Liver (tissue), 9 donors: Measurements from ENCODE around the gene GULP1. TPM values are rescaled to one million over a fixed set of nuclear protein-coding genes. Genes with fewer than 3 reads are reported as not detected.

Source experiments
- DNase-seq: peaks from one replicate; pipeline ENCODE4 v3.0.0-alpha.2; 2017; ENCODE audit warnings: low spot score
- H3K27ac ChIP-seq, 2 donors: one replicate each; pipeline ENCODE4 v1.7.0; 2013; ENCODE audit warnings: inconsistent platforms in 2 of 2, low read length in 2 of 2, control low read depth in 1 of 2, low read depth in 1 of 2, mild to moderate bottlenecking in 1 of 2
- H3K27me3 ChIP-seq, 4 donors: one replicate each; pipeline versions ENCODE4 v1.6.1 to v1.7.0; 2013; ENCODE audit warnings: low read length in 3 of 4, inconsistent platforms in 1 of 4, mild to moderate bottlenecking in 1 of 4, moderate library complexity in 1 of 4; ENCODE audit not compliant: control insufficient read depth in 4 of 4, insufficient read depth in 4 of 4
- H3K36me3 ChIP-seq, 4 donors: one replicate each; pipeline versions ENCODE4 v1.6.1 to v1.7.0; 2013; ENCODE audit warnings: low read length in 3 of 4, mild to moderate bottlenecking in 3 of 4, low read depth in 1 of 4, moderate library complexity in 1 of 4; ENCODE audit not compliant: control insufficient read depth in 4 of 4, insufficient read depth in 3 of 4
- H3K4me1 ChIP-seq, 4 donors: one replicate each; pipeline versions ENCODE4 v1.6.1 to v1.7.0; 2013; ENCODE audit warnings: low read length in 3 of 4, mild to moderate bottlenecking in 3 of 4, moderate library complexity in 1 of 4; ENCODE audit not compliant: control insufficient read depth in 4 of 4, insufficient read depth in 4 of 4
- H3K4me3 ChIP-seq, 3 donors: one replicate each; pipeline versions ENCODE4 v1.6.1 to v1.7.0; 2013; ENCODE audit warnings: low read length in 3 of 3, control low read depth in 1 of 3, low read depth in 1 of 3, mild to moderate bottlenecking in 1 of 3
- H3K9ac ChIP-seq, 2 donors: one replicate each; pipeline ENCODE4 v1.7.0; 2013; ENCODE audit warnings: low read length in 2 of 2, mild to moderate bottlenecking in 2 of 2, moderate library complexity in 2 of 2, control low read depth in 1 of 2, low read depth in 1 of 2
- H3K9me3 ChIP-seq, 4 donors: one replicate each; pipeline versions ENCODE4 v1.6.1 to v1.7.0; 2013; ENCODE audit warnings: low read length in 3 of 4; ENCODE audit not compliant: control insufficient read depth in 4 of 4
- EGR1 ChIP-seq, 2 donors: IDR thresholded peaks; 2 replicates each; pipeline ENCODE4 v1.6.1; 2016 to 2018; ENCODE audit warnings: antibody characterized with exemption in 2 of 2, low read depth in 2 of 2
- FOXA1 ChIP-seq: IDR thresholded peaks from 2 replicates; pipeline ENCODE4 v1.6.1; 2016; ENCODE audit warnings: antibody characterized with exemption
- FOXA2 ChIP-seq: IDR thresholded peaks from 2 replicates; pipeline ENCODE4 v1.6.1; 2016; ENCODE audit warnings: antibody characterized with exemption
- GABPA ChIP-seq, 2 donors: IDR thresholded peaks in 1 of 2; conservative IDR thresholded peaks in 1 of 2; 2 replicates each; pipeline ENCODE4 v1.6.1; 2016; ENCODE audit warnings: antibody characterized with exemption in 2 of 2, mild to moderate bottlenecking in 1 of 2, moderate library complexity in 1 of 2
- HNF4A ChIP-seq, 2 donors: conservative IDR thresholded peaks; 2 replicates each; pipeline ENCODE4 v1.6.1; 2016; ENCODE audit warnings: antibody characterized with exemption in 2 of 2, mild to moderate bottlenecking in 2 of 2
- HNF4G ChIP-seq: IDR thresholded peaks from 2 replicates; pipeline ENCODE4 v1.6.1; 2016; ENCODE audit warnings: antibody characterized with exemption
- JUND ChIP-seq, 2 donors: IDR thresholded peaks; 2 replicates each; pipeline ENCODE4 v1.6.1; 2016; ENCODE audit warnings: antibody characterized with exemption in 2 of 2
- NR2F2 ChIP-seq: IDR thresholded peaks from 2 replicates; pipeline ENCODE4 v1.6.1; 2016; ENCODE audit warnings: antibody characterized with exemption
- RAD21 ChIP-seq, 2 donors: IDR thresholded peaks; 2 replicates each; pipeline ENCODE4 v1.6.1; 2016; ENCODE audit warnings: antibody characterized with exemption in 2 of 2, mild to moderate bottlenecking in 2 of 2
- RXRA ChIP-seq, 2 donors: IDR thresholded peaks; 2 replicates each; pipeline ENCODE4 v1.6.1; 2017 to 2018; ENCODE audit warnings: antibody characterized with exemption in 2 of 2, mild to moderate bottlenecking in 1 of 2
- SP1 ChIP-seq: IDR thresholded peaks from 2 replicates; pipeline ENCODE4 v1.6.1; 2018; ENCODE audit warnings: antibody characterized with exemption, mild to moderate bottlenecking
- TAF1 ChIP-seq: conservative IDR thresholded peaks from 2 replicates; pipeline ENCODE4 v1.6.1; 2016; ENCODE audit warnings: antibody characterized with exemption, mild to moderate bottlenecking
- YY1 ChIP-seq: IDR thresholded peaks from 2 replicates; pipeline ENCODE4 v1.6.1; 2016; ENCODE audit warnings: antibody characterized with exemption, mild to moderate bottlenecking
- WGBS: extraction: QIAGEN DNeasy Blood & Tissue Kit; methylation state at CpG from one replicate; pipeline ENCODE4 v1.1.7; 2013; 5-methylcytosine and 5-hydroxymethylcytosine counted together
- polyA plus RNA-seq, 2 donors: library from polyadenylated mRNA; stranded (reverse) in 1 of 2; unstranded in 1 of 2; fragments of 200-250 nt in 1 of 2; fragments of >200 nt in 1 of 2; fragmentation: Nextera tagmentation in 1 of 2; extraction: Ambion mirVana in 1 of 2; gene quantifications; one replicate each; pipeline versions ENCODE4 v1.2.1 to v1.2.3, GENCODE V29; 2013 to 2015
- total RNA-seq, 2 donors: library from RNA; depleted of rRNA; stranded (reverse); fragments of >200 nt; gene quantifications; one replicate each; pipeline ENCODE4 v1.2.3, GENCODE V29; 2014
- TF ChIP-seq, protein P1 (sequence below): IDR thresholded peaks from 2 replicates; pipeline ENCODE4 v1.6.1; 2016; ENCODE audit warnings: antibody characterized with exemption
- TF ChIP-seq, protein P2 (sequence below): IDR thresholded peaks from 2 replicates; pipeline ENCODE4 v1.6.1; 2016; ENCODE audit warnings: antibody characterized with exemption
- TF ChIP-seq, protein P3 (sequence below): fragments of 150-350 bp; IDR thresholded peaks from 2 replicates; pipeline ENCODE4 v1.5.1; 2017; ENCODE audit warnings: improper control_type of control experiment, low read depth, low read length; ENCODE audit not compliant: missing input control
- TF ChIP-seq, protein P4 (sequence below): IDR thresholded peaks from 2 replicates; pipeline ENCODE4 v1.6.1; 2016; ENCODE audit warnings: antibody characterized with exemption
- donor health status: healthy.
- donor health status: healthy.
- donor health status: healthy.
- donor health status: healthy.
- donor health status: healthy.

Gene GULP1
- total and polyA plus RNA-seq, 4 donors: 0.53 to 6.9 (median 0.89) TPM

DNA sequence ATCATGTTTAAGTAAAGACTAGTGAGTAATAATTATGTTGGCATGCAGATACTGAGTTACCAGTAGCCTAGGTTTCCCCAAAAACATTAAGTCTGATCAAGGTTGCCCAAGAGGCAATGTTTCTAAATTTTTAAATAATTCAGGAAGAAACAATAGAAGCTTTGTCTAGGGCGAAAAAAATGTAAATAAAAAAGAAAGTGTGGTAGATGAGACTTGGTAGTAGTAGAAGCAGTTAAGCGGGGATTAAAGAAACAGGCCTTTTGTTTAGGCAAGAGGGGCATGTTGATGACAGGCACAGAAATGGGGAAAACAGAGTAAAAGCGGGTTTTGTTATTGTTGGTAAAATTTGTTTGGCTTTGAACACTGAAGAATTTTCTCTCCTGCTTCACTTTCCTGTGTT is 97.2 kb downstream of the GULP1 start:
- Histone ChIP-seq H3K9me3 (peaks cover 0 to 5% (median 0%) of the 10 kb centered on the region in 4 donors), H3K27me3 (no peaks in the 10 kb centered on the region), H3K9ac (no peak overlapping the region), H3K4me3 (no peak overlapping the region), H3K4me1 (no peaks in the 10 kb centered on the region), H3K27ac (no peak overlapping the region), H3K36me3 (no peaks in the 10 kb centered on the region)
- no peak for DNase-seq
- TF ChIP-seq EGR1 (IDR thresholded peaks at IDR 0.05; ENCODE audit: low read depth in 2 of 2) (no peak), FOXA1 (no peak), TAF1 (no peak)
- 82% methylated on average over 3 of the region's 3 CpGs for WGBS

DNA sequence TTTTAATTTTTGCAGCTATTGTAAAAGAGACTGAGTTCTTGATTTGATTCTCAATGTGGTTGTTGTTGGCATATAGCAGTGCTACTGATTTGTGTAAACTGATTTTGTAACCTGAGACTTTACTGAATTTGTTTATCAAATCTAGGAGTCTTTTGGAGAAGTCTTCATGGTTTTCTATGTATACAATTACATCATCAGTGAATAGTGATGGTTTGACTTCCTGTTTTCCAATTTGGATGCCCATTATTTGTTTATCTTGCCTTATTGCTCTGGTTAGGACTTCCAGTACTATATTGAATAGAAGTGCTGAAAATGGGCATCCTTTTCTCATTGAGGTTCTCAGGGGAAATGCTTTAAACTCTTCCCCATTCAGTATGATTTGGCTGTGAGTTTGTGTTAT is 99.7 kb downstream of the GULP1 start:
- Histone ChIP-seq H3K36me3 (no peaks in the 10 kb centered on the region), H3K9me3 (no peaks in the 10 kb centered on the region)
- TF ChIP-seq EGR1 (IDR thresholded peaks at IDR 0.05; ENCODE audit: low read depth in 2 of 2) (no peak), HNF4A (conservative IDR thresholded peaks at IDR 0.05) (no peak), RAD21 (IDR thresholded peaks at IDR 0.05) (no peak), JUND (IDR thresholded peaks at IDR 0.05) (no peak), YY1 (no peak), HNF4G (no peak), RXRA (IDR thresholded peaks at IDR 0.05) (no peak), NR2F2 (no peak), TAF1 (no peak), GABPA (IDR thresholded peaks at IDR 0.05 in 1 of 2, conservative IDR thresholded peaks at IDR 0.05 in 1 of 2) (no peak), FOXA2 (no peak), FOXA1 (no peak)
- TF ChIP-seq, protein P1, sequence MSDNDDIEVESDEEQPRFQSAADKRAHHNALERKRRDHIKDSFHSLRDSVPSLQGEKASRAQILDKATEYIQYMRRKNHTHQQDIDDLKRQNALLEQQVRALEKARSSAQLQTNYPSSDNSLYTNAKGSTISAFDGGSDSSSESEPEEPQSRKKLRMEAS: no peak
- TF ChIP-seq, protein P2, sequence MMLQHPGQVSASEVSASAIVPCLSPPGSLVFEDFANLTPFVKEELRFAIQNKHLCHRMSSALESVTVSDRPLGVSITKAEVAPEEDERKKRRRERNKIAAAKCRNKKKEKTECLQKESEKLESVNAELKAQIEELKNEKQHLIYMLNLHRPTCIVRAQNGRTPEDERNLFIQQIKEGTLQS: no peak
- TF ChIP-seq, protein P3, sequence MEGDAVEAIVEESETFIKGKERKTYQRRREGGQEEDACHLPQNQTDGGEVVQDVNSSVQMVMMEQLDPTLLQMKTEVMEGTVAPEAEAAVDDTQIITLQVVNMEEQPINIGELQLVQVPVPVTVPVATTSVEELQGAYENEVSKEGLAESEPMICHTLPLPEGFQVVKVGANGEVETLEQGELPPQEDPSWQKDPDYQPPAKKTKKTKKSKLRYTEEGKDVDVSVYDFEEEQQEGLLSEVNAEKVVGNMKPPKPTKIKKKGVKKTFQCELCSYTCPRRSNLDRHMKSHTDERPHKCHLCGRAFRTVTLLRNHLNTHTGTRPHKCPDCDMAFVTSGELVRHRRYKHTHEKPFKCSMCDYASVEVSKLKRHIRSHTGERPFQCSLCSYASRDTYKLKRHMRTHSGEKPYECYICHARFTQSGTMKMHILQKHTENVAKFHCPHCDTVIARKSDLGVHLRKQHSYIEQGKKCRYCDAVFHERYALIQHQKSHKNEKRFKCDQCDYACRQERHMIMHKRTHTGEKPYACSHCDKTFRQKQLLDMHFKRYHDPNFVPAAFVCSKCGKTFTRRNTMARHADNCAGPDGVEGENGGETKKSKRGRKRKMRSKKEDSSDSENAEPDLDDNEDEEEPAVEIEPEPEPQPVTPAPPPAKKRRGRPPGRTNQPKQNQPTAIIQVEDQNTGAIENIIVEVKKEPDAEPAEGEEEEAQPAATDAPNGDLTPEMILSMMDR: no peak
- TF ChIP-seq, protein P4, sequence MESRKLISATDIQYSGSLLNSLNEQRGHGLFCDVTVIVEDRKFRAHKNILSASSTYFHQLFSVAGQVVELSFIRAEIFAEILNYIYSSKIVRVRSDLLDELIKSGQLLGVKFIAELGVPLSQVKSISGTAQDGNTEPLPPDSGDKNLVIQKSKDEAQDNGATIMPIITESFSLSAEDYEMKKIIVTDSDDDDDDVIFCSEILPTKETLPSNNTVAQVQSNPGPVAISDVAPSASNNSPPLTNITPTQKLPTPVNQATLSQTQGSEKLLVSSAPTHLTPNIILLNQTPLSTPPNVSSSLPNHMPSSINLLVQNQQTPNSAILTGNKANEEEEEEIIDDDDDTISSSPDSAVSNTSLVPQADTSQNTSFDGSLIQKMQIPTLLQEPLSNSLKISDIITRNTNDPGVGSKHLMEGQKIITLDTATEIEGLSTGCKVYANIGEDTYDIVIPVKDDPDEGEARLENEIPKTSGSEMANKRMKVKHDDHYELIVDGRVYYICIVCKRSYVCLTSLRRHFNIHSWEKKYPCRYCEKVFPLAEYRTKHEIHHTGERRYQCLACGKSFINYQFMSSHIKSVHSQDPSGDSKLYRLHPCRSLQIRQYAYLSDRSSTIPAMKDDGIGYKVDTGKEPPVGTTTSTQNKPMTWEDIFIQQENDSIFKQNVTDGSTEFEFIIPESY: no peak

DNA sequence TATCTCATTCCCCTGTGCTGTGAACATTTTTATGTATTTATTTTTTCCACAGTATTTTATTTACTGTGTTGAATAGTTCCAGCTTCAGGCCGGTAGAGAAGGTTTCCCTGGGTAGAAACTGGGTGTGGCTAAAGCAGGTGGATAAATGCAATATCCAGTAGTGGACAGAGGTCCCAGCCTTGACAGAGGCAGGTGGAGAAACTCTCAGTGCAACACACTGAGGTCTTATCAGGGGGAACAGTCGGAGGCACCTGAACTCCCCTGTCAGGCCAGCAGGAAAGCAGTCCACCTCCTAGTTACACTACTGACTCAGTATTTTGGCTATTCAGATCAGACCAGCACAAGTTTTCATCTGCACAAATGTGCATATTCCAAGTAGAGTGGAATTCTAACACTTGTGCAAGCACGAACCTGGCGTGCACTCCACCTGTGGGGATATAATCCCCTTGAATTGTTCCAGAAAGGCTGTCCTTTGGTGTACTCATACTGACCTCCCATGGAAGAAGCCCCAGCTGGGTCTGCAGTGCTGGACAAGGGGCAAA is 103.3 kb downstream of the GULP1 start:
- H3K4me1 ChIP-seq: no peaks in the 10 kb centered on the region
- H3K27me3 ChIP-seq: no peaks in the 10 kb centered on the region
- TF ChIP-seq FOXA1: no peak
- TF ChIP-seq FOXA2: no peak
- TF ChIP-seq RAD21 (IDR thresholded peaks at IDR 0.05): no peak
- no peak for TF ChIP-seq SP1
- no peak for TF ChIP-seq JUND (IDR thresholded peaks at IDR 0.05)
- TF ChIP-seq HNF4G: no peak
- no peaks in the 10 kb centered on the region for H3K36me3 ChIP-seq
- no peak overlapping the region for H3K27ac ChIP-seq
- H3K9me3 ChIP-seq: no peaks in the 10 kb centered on the region
- DNase-seq: no peak
- H3K9ac ChIP-seq: no peak overlapping the region
- 87% methylated on average over 4 of the region's 4 CpGs for WGBS
- no peak overlapping the region for H3K4me3 ChIP-seq

More for the DNA sequence above, 99.7 kb downstream of the GULP1 start:
- Histone ChIP-seq H3K27me3 (no peaks in the 10 kb centered on the region), H3K4me1 (no peaks in the 10 kb centered on the region), H3K27ac (no peak overlapping the region), H3K4me3 (no peak overlapping the region), H3K9ac (no peak overlapping the region)
- DNase-seq: no peak
